Activated naive CD8-positive, alpha-beta T cell (primary cell): ENCODE data around the gene TRA2A.
"Not testable (repeated sequence)": the region's sequence is repeated elsewhere in the genome, so short reads cannot be mapped to it uniquely, and the experiment has no call there.

Source experiments
- H3K27ac Mint-ChIP-seq: one replicate; pipeline ENCODE4 v1.8.0; 2021; ENCODE audit warnings: mixed read lengths
- H3K27me3 Mint-ChIP-seq: one replicate; pipeline ENCODE4 v1.8.0; 2021; ENCODE audit warnings: mixed read lengths
- H3K36me3 Mint-ChIP-seq: one replicate; pipeline ENCODE4 v1.8.0; 2021; ENCODE audit warnings: mixed read lengths
- H3K4me1 Mint-ChIP-seq: one replicate; pipeline ENCODE4 v1.8.0; 2021; ENCODE audit warnings: low read depth, mixed read lengths
- H3K4me3 Mint-ChIP-seq: one replicate; pipeline ENCODE4 v1.8.0; 2021; ENCODE audit warnings: mild to moderate bottlenecking, mixed read lengths
- H3K9me3 Mint-ChIP-seq: one replicate; pipeline ENCODE4 v1.8.0; 2021; ENCODE audit warnings: low read depth, mixed read lengths

Gene TRA2A

DNA sequence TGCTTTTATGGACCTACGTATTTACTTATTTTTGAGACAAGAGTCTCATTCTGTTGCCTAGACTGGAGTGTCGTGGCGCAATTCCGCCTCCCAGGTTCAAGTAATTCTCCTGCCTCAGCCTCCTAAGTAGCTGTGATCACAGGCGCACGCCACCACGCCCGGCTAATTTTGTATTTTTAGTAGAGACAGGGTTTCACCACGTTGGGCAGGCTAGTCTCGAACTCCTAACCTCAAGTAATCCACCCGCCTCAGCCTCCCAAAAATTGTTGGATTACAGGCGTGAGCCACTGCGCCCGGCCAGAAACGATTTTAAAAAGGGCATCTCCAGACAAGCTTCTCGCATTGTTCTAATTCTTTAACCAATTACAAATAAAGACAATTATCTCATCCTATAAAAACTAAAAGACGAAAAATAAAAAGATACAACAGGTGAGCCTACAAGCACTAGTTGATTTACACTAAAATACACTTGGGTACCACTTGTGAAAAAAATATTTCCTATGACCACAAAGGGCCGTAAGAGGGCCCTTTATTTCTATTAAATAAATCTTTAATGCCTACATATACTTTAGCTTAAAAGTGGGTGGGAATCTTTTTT is 2.4 kb downstream of the TRA2A start:
- Mint-ChIP-seq H3K9me3 (no peaks in the 10 kb centered on the region), H3K4me3 (peak overlapping the region; percentile 99), H3K27ac (peak overlapping the region; percentile 70), H3K4me1 (peaks cover 62% of the 10 kb centered on the region), H3K27me3 (no peaks in the 10 kb centered on the region), H3K36me3 (peaks cover 3% of the 10 kb centered on the region)

DNA sequence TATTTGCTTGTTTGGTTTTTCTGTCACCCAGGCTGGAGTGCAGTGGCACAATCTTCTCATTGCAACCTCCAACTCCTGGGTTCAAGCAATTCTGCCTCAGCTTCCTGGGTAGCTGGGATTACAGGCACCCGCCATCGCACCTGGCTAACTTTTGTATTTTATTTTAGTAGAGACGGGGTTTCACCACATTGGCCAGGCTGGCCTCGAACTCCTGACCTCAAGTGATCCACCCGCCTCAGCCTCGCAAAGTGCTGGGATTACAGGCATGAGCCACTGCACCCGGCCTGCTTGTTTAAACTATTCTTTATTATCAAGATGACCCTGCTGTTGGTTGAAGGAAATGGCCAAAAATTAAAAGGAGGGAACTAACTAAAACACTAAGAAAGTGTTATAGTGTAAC is 6.2 kb downstream of the TRA2A start:
- peak overlapping the region; percentile 58 for H3K27ac Mint-ChIP-seq
- not testable (repeated sequence) for H3K36me3 Mint-ChIP-seq, H3K27me3 Mint-ChIP-seq, H3K9me3 Mint-ChIP-seq
- peaks cover 86% of the 10 kb centered on the region for H3K4me1 Mint-ChIP-seq
- H3K4me3 Mint-ChIP-seq = peak overlapping the region; percentile 51

DNA sequence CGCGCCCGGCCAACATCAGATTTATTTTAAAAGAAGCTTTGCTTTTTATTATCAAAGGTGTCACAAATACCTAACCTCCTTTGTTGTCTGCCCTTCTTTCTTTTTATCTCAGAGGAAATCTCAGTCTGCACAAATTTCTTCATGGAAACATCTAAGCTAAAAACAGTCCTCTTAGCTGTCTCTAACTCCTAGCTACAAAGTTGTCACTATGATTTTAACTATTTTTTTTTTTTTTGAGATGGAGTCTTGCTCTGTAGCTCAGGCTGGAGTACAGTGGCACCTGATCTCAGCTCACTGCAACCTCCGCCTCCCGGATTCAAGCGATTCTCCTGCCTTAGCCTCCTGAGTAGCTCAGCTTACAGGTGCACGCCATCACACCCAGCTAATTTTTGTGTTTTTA is 7.3 kb downstream of the TRA2A start:
- H3K9me3 Mint-ChIP-seq = no peaks in the 10 kb centered on the region
- no peaks in the 10 kb centered on the region for H3K27me3 Mint-ChIP-seq
- H3K4me3 Mint-ChIP-seq = peak overlapping the region; percentile 47
- H3K4me1 Mint-ChIP-seq = peaks cover 79% of the 10 kb centered on the region
- H3K36me3 Mint-ChIP-seq = peaks cover under 1% of the 10 kb centered on the region
- peak overlapping the region; percentile 72 for H3K27ac Mint-ChIP-seq

DNA sequence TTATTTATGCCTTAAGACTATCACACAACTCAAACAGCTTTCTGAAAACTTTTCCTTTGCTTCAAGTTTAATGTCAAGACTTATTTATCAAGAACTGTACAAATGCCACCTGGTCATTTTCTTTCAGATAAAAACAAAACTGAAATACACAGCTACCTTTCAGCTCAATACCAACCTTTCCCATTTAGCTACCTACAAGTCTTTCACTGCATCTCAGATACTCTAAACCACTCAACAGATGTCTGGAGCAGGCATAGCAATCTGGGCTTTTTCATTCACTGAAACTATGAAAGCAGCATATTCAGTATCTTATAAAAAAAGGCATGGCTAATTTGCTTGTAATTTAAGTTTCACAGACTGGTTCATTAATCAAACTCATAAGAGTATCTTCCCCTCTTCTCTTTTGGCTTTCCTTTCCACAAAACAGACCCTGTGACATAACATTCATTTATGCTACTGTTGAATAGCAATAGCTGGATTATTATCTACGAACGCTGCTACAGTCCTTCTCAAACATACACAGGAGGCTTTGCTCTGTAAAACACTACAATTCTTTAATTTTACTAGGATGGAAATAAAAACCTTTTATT is 8.2 kb downstream of the TRA2A start:
- peaks cover 4% of the 10 kb centered on the region for H3K36me3 Mint-ChIP-seq
- H3K27ac Mint-ChIP-seq = peak overlapping the region; percentile 81
- H3K4me1 Mint-ChIP-seq = peaks cover 71% of the 10 kb centered on the region
- H3K4me3 Mint-ChIP-seq = peak overlapping the region; percentile 47
- no peaks in the 10 kb centered on the region for H3K27me3 Mint-ChIP-seq
- no peaks in the 10 kb centered on the region for H3K9me3 Mint-ChIP-seq

DNA sequence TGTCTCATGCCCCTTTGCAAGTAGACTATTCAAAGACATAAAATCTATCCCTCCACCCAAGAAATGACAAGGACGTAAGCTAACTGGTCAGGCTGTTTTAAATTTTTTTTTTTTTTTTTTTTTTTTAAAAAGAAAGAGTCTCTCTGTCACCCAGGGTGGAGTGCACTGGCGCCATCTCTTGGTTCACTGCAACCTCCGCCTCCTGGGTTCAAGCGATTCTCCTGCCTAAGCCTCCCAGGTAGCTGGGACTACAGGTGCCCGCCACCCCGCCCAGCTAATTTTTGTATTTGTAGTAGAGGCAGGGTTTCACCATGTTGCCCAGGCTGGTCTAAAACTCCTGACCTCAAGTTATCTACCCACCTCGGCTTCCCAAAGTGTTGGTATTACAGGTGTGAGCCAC is 11.2 kb downstream of the TRA2A start:
- Mint-ChIP-seq H3K4me1 (peaks cover 55% of the 10 kb centered on the region), H3K27me3 (no peaks in the 10 kb centered on the region), H3K9me3 (no peaks in the 10 kb centered on the region), H3K27ac (no peak overlapping the region), H3K36me3 (peaks cover 11% of the 10 kb centered on the region), H3K4me3 (no peak overlapping the region)

DNA sequence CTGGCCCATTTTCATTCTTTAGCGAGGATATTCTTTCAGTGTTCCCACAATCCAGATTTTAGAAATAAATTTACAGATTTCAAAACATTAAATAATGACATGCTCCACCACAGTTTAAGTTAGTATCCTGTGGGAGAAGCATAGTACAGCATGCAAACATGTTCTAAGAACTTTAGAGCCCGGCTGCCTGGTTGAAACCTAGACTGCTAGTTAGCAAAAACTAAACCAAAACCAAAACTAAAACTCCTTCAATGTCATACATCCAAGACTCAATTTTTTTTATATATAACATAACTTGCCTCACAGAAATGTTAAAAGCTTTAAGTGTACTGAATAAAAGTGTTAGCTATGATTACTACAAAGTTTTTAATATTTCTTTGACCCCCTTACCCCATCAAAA is 17.0 kb downstream of the TRA2A start:
- Mint-ChIP-seq H3K36me3 (peaks cover 21% of the 10 kb centered on the region), H3K27ac (peak overlapping the region; percentile 80), H3K4me1 (peaks cover 22% of the 10 kb centered on the region), H3K9me3 (no peaks in the 10 kb centered on the region), H3K27me3 (no peaks in the 10 kb centered on the region), H3K4me3 (no peak overlapping the region)

DNA sequence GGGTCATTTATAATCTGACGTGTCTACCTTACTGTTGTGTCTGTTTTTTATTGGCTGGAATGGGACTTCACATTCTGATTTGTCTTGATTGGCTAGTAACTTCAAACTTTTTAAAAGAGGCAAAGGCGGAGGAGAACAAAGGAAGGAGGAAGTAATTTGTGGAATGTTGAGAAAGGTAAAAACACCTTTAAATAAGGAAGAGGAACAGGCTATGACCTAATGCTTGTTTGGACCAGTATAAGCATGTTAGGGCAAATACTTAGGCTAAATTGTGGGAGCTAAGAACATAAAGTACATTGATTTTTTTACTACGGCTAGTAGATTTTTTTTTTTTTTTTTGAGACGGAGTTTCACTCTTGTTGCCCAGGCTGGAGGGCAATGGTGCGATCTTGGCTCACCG is 18.0 kb downstream of the TRA2A start:
- not testable (repeated sequence) for H3K4me3 Mint-ChIP-seq, H3K9me3 Mint-ChIP-seq, H3K27me3 Mint-ChIP-seq
- Mint-ChIP-seq H3K27ac (peak overlapping the region; percentile 52), H3K4me1 (peaks cover 22% of the 10 kb centered on the region), H3K36me3 (peaks cover 19% of the 10 kb centered on the region)

DNA sequence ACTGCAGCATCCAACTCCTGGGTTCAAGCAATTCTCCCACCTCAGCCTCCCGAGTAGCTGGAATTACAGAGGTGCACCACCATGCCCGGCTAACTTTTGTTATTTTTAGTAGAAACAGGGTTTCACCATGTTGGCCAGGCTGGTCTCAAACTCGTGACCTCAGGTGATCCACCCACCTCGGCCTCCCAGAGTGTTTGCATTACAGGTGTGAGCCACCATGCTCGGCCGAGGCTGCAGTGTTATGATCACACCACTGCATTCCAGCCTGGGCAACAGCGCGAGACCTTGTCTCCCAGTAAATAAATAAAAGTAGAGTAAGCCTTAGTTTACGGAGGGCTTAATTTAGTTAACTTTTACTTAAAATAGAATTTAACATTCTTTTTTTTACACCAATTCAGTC is 37.8 kb downstream of the TRA2A start:
- Mint-ChIP-seq H3K36me3 (no peaks in the 10 kb centered on the region), H3K4me3 (no peak overlapping the region), H3K4me1 (peaks cover 8% of the 10 kb centered on the region), H3K9me3 (no peaks in the 10 kb centered on the region), H3K27ac (no peak overlapping the region), H3K27me3 (no peaks in the 10 kb centered on the region)

DNA sequence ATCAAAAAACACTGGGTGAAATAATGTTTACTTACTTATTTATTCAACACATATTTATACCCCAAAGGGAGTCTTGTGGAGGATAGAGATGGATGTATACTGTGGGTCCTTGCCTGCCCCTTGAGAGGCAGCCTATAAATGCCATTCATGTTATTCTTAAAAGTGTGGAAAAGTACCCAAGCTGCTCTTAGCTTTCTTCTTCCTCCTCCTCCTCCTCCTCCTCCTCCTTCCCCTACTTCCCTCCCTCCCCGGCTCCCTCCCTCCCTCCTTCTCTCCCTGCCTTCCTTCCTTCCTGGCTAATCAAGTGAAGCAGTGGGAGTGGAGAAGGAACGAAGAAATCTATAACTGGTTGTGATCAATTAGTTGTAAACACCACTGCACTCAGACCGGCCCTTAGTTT is 40.3 kb downstream of the TRA2A start:
- Mint-ChIP-seq H3K9me3 (no peaks in the 10 kb centered on the region), H3K36me3 (no peaks in the 10 kb centered on the region), H3K27ac (no peak overlapping the region), H3K4me3 (peak overlapping the region; percentile 82), H3K4me1 (peaks cover 8% of the 10 kb centered on the region), H3K27me3 (no peaks in the 10 kb centered on the region)

DNA sequence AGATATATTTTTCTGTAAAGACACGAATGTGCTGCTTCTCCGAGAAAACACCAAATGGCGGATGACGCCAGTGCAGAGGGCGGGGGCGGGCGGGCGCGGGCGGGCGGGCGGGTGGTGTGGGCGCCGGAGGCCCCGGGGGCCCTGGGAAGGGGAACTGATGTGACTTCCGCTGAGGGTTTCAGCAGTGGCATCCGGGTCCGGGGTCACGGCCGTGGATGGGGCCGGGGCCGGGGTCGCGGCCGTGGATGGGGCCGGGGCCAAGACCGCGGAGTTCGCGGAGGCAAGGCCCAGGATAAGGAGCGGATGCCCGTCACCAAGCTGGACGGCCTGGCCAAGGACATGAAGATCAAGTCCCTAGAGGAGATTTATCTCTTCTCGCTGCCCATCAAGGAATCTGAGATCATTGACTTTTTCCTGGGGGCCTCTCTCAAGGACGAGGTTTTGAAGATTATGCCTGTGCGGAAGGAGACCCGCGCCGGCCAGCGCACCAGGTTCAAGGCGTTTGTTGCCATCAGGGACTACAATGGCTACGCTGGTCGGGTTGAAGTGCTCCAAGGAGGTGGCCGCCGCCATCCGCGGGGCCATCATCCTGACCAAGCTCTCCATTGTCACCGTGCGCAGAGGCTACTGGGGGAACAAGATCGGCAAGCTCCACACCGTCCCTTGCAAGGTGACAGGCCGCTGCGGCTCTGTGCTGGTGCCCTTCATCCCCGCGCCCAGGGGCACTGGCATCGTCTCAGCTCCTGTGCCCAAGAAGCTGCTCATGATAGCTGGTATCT is 41.2 kb downstream of the TRA2A start:
- H3K9me3 Mint-ChIP-seq = no peaks in the 10 kb centered on the region
- peaks cover 8% of the 10 kb centered on the region for H3K4me1 Mint-ChIP-seq
- no peaks in the 10 kb centered on the region for H3K36me3 Mint-ChIP-seq
- H3K27me3 Mint-ChIP-seq = no peaks in the 10 kb centered on the region
- H3K4me3 Mint-ChIP-seq = peak overlapping the region; percentile 82
- peak overlapping the region; percentile 84 for H3K27ac Mint-ChIP-seq

DNA sequence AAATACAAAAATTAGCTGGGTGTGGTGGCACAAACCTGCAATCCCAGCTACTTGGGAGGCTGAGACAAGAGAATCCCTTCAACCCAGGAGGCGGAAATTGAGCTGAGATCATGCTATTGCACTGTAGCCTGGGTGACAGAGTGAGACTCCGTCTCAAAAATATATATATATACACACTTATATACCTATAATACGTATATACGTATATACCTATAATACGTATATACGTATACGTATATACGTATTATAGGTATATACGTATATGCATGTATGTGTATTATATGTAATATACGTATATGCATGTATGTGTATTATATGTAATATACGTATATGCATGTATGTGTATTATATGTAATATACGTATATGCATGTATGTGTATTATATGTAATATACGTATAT is 43.1 kb downstream of the TRA2A start:
- H3K4me1 Mint-ChIP-seq, H3K27me3 Mint-ChIP-seq, H3K4me3 Mint-ChIP-seq, H3K27ac Mint-ChIP-seq, H3K36me3 Mint-ChIP-seq, H3K9me3 Mint-ChIP-seq: not testable (repeated sequence)

DNA sequence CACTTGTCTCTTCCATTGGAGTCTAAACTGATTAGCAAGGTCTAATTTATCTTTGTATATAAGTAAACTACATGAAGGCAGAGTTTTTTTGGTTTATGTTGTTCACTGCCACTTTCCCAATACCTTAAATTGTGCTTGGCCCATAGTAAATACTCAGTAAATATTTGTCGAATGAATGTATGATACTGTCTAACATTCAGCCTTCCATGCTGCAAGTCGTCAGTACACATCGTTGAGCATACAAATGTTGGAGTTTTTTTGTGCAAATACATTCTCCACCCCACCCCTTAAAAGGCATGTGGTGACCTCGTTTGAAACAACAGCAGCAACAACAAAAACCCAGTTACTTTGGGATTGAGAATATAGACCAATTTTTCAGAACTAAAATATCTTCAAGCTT is 44.1 kb downstream of the TRA2A start:
- Mint-ChIP-seq H3K9me3 (no peaks in the 10 kb centered on the region), H3K4me1 (peaks cover 8% of the 10 kb centered on the region), H3K4me3 (no peak overlapping the region), H3K27me3 (no peaks in the 10 kb centered on the region), H3K27ac (no peak overlapping the region), H3K36me3 (no peaks in the 10 kb centered on the region)

DNA sequence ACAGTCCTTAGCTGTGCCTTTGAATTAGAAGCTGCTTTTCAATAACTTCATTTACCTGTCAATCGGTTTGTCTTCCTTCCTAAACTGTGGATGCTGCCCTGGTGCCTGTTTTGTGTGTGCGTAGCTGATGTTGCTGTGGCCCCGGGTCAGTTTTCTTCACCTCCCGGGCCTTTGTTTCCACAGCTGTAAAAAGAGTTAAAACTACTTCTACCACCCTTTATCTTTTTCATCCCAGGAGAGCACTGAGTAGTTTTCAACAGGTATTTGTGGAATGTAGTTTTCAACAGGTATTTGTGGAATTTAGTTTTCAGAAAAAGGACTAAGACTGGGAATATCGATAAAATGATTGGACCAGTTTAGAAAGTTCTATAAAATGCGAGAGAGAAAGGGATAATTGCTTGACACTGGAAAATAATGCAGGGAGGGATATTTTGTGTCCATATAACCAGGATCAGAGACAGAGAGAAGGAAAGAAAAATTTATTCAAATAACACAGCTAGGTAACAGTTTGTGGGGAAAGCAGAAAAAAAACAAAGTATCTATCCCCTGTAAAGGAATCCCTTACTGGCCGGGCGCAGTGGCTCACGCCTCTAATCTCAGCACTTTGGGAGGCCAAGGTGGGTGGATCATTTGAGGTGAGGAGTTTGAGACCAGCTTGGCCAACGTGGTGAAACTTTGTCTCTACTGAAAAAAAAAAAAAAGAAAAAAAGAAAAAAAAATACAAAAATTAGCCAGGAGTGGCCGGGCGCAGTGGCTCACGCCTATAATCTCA is 45.6 kb downstream of the TRA2A start:
- Mint-ChIP-seq H3K36me3 (peaks cover under 1% of the 10 kb centered on the region), H3K4me1 (peaks cover 8% of the 10 kb centered on the region), H3K9me3 (no peaks in the 10 kb centered on the region), H3K4me3 (no peak overlapping the region), H3K27ac (no peak overlapping the region), H3K27me3 (peaks cover 3% of the 10 kb centered on the region)

DNA sequence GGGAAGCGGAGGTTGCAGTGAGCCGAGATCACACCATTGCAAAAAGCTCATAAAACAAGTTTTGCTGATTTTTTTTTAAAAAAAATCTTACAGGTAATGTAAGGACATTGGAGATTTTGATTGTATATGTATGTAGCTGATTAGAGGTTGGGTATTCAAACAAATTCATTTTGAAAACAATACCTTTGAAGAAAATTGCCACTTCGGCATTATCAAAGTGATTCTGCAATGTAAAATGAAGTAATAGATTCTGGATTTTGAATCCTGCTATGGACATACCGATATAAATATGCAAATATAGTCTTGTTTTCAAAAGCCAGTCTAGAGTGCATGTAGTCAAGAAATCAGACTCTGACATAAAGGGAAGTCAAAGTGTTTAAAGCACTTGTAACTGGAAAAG is 49.1 kb downstream of the TRA2A start:
- H3K27me3 Mint-ChIP-seq = peaks cover 12% of the 10 kb centered on the region
- no peak overlapping the region for H3K4me3 Mint-ChIP-seq
- H3K27ac Mint-ChIP-seq = no peak overlapping the region
- H3K4me1 Mint-ChIP-seq = no peaks in the 10 kb centered on the region
- H3K9me3 Mint-ChIP-seq = no peaks in the 10 kb centered on the region
- peaks cover 2% of the 10 kb centered on the region for H3K36me3 Mint-ChIP-seq
